ENCODE results near the gene LIX1. TPM values are rescaled to one million over a fixed set of nuclear protein-coding genes. Genes with fewer than 3 reads are reported as not detected.

Gene LIX1
- total RNA-seq, 2 donors from 2014 or later: 0.26 TPM; not detected in 1

DNA sequence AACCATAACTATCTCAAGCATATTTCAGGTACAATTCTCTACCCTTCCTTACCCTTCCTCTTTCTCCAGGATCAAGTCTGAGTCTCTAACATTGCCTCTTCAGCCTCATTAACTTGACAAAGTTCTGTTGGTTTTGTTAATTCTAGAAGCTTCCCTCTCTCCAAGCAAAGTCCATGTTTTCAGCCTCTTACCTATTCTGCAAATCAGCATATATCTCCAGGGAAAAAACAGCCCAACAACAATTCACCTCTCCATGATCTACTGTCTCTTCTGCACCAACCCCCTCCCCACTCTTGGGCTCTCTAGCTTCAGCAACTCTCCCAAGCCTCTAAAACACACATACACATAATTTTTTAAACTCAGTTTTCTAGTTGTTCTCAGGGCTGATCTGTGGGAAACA, 72.2 kb downstream of the LIX1 start:
- intact Hi-C loops (cut with DNase I): no loop called here
- TF ChIP-seq POLR2A (IDR thresholded peaks at IDR 0.05): no peak
- TF ChIP-seq, protein P1, sequence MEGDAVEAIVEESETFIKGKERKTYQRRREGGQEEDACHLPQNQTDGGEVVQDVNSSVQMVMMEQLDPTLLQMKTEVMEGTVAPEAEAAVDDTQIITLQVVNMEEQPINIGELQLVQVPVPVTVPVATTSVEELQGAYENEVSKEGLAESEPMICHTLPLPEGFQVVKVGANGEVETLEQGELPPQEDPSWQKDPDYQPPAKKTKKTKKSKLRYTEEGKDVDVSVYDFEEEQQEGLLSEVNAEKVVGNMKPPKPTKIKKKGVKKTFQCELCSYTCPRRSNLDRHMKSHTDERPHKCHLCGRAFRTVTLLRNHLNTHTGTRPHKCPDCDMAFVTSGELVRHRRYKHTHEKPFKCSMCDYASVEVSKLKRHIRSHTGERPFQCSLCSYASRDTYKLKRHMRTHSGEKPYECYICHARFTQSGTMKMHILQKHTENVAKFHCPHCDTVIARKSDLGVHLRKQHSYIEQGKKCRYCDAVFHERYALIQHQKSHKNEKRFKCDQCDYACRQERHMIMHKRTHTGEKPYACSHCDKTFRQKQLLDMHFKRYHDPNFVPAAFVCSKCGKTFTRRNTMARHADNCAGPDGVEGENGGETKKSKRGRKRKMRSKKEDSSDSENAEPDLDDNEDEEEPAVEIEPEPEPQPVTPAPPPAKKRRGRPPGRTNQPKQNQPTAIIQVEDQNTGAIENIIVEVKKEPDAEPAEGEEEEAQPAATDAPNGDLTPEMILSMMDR (IDR thresholded peaks at IDR 0.05): no peak
- Histone ChIP-seq H3K4me1 (no peaks in the 10 kb centered on the region), H3K9me3 (no peaks in the 10 kb centered on the region), H3K36me3 (replicated peaks in 1 of 2; ENCODE audit: insufficient read depth in 1 of 2, low read depth in 2 of 2) (no peaks in the 10 kb centered on the region), H3K4me3 (no peak overlapping the region), H3K27ac (no peak overlapping the region), H3K27me3 (no peaks in the 10 kb centered on the region)
- DNase-seq (no peak), ATAC-seq (no peak)

GRCh38 chr5:97067296-97067850, 75.0 kb downstream of the LIX1 start:
- WGBS, 2 donors: 68 to 79% methylated on average over 4 of the region's 4 CpGs

GRCh38 chr5:97065475-97065874, 76.9 kb downstream of the LIX1 start:
- TF ChIP-seq, protein P1 (IDR thresholded peaks at IDR 0.05): no peak
- TF ChIP-seq POLR2A (IDR thresholded peaks at IDR 0.05): no peak
- 54 to 78% methylated on average over 2 of the region's 2 CpGs for WGBS, 2 donors
- Histone ChIP-seq H3K4me1 (no peaks in the 10 kb centered on the region), H3K27me3 (no peaks in the 10 kb centered on the region), H3K36me3 (replicated peaks in 1 of 2; ENCODE audit: insufficient read depth in 1 of 2, low read depth in 2 of 2) (no peaks in the 10 kb centered on the region), H3K9me3 (no peaks in the 10 kb centered on the region), H3K4me3 (no peak overlapping the region), H3K27ac (no peak overlapping the region)
- ATAC-seq: no peak
- intact Hi-C loops (cut with DNase I): no loop called here
- no peak for DNase-seq

More at GRCh38 chr5:97067296-97067850, 75.0 kb downstream of the LIX1 start:
- ATAC-seq: no peak
- no peaks in the 10 kb centered on the region for H3K4me1 ChIP-seq
- no peaks in the 10 kb centered on the region for H3K9me3 ChIP-seq
- intact Hi-C loops (cut with DNase I): no loop called here
- no peaks in the 10 kb centered on the region for H3K27me3 ChIP-seq
- no peak overlapping the region for H3K27ac ChIP-seq
- TF ChIP-seq, protein P1 (IDR thresholded peaks at IDR 0.05): no peak
- no peak for TF ChIP-seq POLR2A (IDR thresholded peaks at IDR 0.05)
- H3K4me3 ChIP-seq: no peak overlapping the region
- no peaks in the 10 kb centered on the region for H3K36me3 ChIP-seq (replicated peaks in 1 of 2; ENCODE audit: insufficient read depth in 1 of 2, low read depth in 2 of 2)
- DNase-seq: no peak

GRCh38 chr5:97063251-97063650, 79.2 kb downstream of the LIX1 start:
- ATAC-seq (no peak), DNase-seq (no peak)
- H3K4me3 ChIP-seq: no peak overlapping the region
- 77 to 86% methylated on average over 1 of the region's 1 CpG for WGBS, 2 donors
- H3K9me3 ChIP-seq: no peaks in the 10 kb centered on the region
- no peaks in the 10 kb centered on the region for H3K27me3 ChIP-seq
- no peaks in the 10 kb centered on the region for H3K36me3 ChIP-seq (replicated peaks in 1 of 2; ENCODE audit: insufficient read depth in 1 of 2, low read depth in 2 of 2)
- no peaks in the 10 kb centered on the region for H3K4me1 ChIP-seq
- TF ChIP-seq POLR2A (IDR thresholded peaks at IDR 0.05): no peak
- TF ChIP-seq, protein P1 (IDR thresholded peaks at IDR 0.05): no peak
- H3K27ac ChIP-seq: no peak overlapping the region
- intact Hi-C loops (cut with DNase I): no loop called here

GRCh38 chr5:97062046-97062445, 80.4 kb downstream of the LIX1 start:
- H3K4me3 ChIP-seq: no peak overlapping the region
- no peak for TF ChIP-seq POLR2A (IDR thresholded peaks at IDR 0.05)
- TF ChIP-seq, protein P1 (IDR thresholded peaks at IDR 0.05): no peak
- H3K4me1 ChIP-seq: no peaks in the 10 kb centered on the region
- no peak for DNase-seq
- H3K9me3 ChIP-seq: no peaks in the 10 kb centered on the region
- H3K27ac ChIP-seq: no peak overlapping the region
- no peak for ATAC-seq
- H3K36me3 ChIP-seq (replicated peaks in 1 of 2; ENCODE audit: insufficient read depth in 1 of 2, low read depth in 2 of 2): no peaks in the 10 kb centered on the region
- intact Hi-C loops (cut with DNase I): no loop called here
- H3K27me3 ChIP-seq: no peaks in the 10 kb centered on the region
- WGBS, 2 donors: 76 to 80% methylated on average over 3 to 8 of the region's 8 CpGs
